Mesodermal cell (in vitro differentiated cells): ENCODE results near the gene ANKRD62.
"Not testable (repeated sequence)": the region's sequence is repeated elsewhere in the genome, so short reads cannot be mapped to it uniquely, and the experiment has no call there.

ENCODE experiments used
- H3K27ac ChIP-seq: 2 replicates; pipeline ENCODE4 v1.7.0; 2013; ENCODE audit warnings: mild to moderate bottlenecking, low read depth, low read length, moderate library complexity; ENCODE audit not compliant: severe bottlenecking
- H3K36me3 ChIP-seq: 2 replicates; pipeline ENCODE4 v1.7.1; 2013; ENCODE audit warnings: mild to moderate bottlenecking, low read length, moderate library complexity; ENCODE audit not compliant: control insufficient read depth, insufficient read depth
- H3K4me1 ChIP-seq: one replicate; pipeline ENCODE4 v1.7.1; 2013; ENCODE audit warnings: mild to moderate bottlenecking, low read length; ENCODE audit not compliant: insufficient read depth, control insufficient read depth, poor library complexity, severe bottlenecking
- H3K4me3 ChIP-seq: 2 replicates; pipeline ENCODE4 v1.7.0; 2013; ENCODE audit warnings: low read length, control low read depth, mild to moderate bottlenecking; ENCODE audit not compliant: insufficient read depth, poor library complexity, severe bottlenecking; ENCODE audit errors: extremely low read depth
- H3K9me3 ChIP-seq: 2 replicates; pipeline ENCODE4 v1.7.1; 2013; ENCODE audit warnings: mild to moderate bottlenecking, low read length, moderate library complexity; ENCODE audit not compliant: control insufficient read depth
- WGBS, 2 experiments: methylation state at CpG; one replicate each; pipeline ENCODE4 v1.1.5; 2013; ENCODE audit warnings: missing lambda C conversion rate in 2 of 2; ENCODE audit not compliant: insufficient coverage in 2 of 2; 5-methylcytosine and 5-hydroxymethylcytosine counted together

ANKRD62 gene

GRCh38 chr18:12140866-12141265, 47.2 kb downstream of the ANKRD62 start:
- WGBS, 2 experiments: 90% methylated on average over 5 of the region's 12 CpGs; no CpG with 5 or more reads in 1 of the 2 experiments
- not testable (repeated sequence) for H3K4me3 ChIP-seq, H3K27ac ChIP-seq, H3K4me1 ChIP-seq, H3K36me3 ChIP-seq, H3K9me3 ChIP-seq

DNA sequence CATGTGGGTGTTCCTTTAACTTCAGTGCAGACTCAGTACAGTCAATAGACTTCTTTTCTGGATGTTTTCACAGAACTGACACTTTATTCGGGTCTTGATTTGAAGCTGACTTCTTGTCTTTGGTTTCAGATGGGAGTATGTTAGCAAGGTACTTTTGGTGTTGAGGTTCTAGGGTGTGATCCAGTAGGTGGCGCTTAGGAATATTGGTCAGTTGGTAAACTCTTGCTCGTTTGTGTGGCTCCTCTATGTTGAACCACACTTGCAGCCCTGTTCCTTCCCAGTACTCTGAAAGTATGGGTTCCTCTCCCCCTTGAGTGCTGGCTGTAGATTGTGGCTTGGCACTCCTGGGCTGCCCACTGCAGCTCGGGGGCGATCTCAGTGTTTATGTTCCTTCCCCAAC, 48.1 kb downstream of the ANKRD62 start:
- not testable (repeated sequence) for H3K9me3 ChIP-seq, H3K36me3 ChIP-seq, H3K4me1 ChIP-seq, H3K4me3 ChIP-seq, H3K27ac ChIP-seq
- WGBS, 2 experiments: no CpG with 5 or more reads among the region's 5 CpGs

GRCh38 chr18:12149431-12149830, 55.8 kb downstream of the ANKRD62 start:
- H3K27ac ChIP-seq, H3K4me3 ChIP-seq, H3K9me3 ChIP-seq, H3K4me1 ChIP-seq, H3K36me3 ChIP-seq: not testable (repeated sequence)
- no CpG with 5 or more reads among the region's 5 CpGs for WGBS, 2 experiments

GRCh38 chr18:12154361-12154760, 60.7 kb downstream of the ANKRD62 start:
- Histone ChIP-seq H3K9me3 (no peaks in the 10 kb centered on the region), H3K4me1 (no peaks in the 10 kb centered on the region), H3K27ac (no peak overlapping the region), H3K36me3 (no peaks in the 10 kb centered on the region), H3K4me3 (no peak overlapping the region)
- 92 to 95% methylated on average over 1 to 3 of the region's 4 CpGs for WGBS, 2 experiments

- H3K4me1 ChIP-seq: no peaks in the 10 kb centered on the region
- no peak overlapping the region for H3K4me3 ChIP-seq
- H3K36me3 ChIP-seq: no peaks in the 10 kb centered on the region
- H3K27ac ChIP-seq: no peak overlapping the region
- no peaks in the 10 kb centered on the region for H3K9me3 ChIP-seq
- WGBS, 2 experiments: 80 to 94% methylated on average over 1 to 3 of the region's 3 CpGs
Observed at GRCh38 chr18:12155996-12156395, 62.4 kb downstream of the ANKRD62 start.

DNA sequence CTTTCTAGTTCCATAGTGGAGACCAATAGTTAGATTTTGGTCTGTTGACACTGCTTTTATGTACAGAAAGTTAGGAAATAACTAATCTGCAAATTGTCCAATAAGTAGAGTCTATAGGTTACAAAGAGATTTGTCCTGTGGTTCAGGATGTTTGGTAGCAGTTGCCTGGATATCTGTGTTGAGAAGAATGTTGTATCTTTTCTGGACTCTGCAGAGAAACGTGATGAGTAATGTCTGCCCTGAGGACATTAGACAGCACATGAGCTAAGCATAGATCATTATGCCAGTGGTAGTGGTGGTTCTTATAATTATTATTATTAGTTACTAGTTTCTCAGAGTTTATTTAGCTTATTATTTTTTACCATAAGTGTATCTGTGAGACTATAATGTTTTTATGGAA, 65.8 kb downstream of the ANKRD62 start:
- H3K36me3 ChIP-seq: no peaks in the 10 kb centered on the region
- WGBS, 2 experiments: 50% methylated on average over 1 of the region's 1 CpG; no CpG with 5 or more reads in 1 of the 2 experiments
- H3K9me3 ChIP-seq: no peaks in the 10 kb centered on the region
- no peak overlapping the region for H3K27ac ChIP-seq
- H3K4me3 ChIP-seq: no peak overlapping the region
- no peaks in the 10 kb centered on the region for H3K4me1 ChIP-seq

DNA sequence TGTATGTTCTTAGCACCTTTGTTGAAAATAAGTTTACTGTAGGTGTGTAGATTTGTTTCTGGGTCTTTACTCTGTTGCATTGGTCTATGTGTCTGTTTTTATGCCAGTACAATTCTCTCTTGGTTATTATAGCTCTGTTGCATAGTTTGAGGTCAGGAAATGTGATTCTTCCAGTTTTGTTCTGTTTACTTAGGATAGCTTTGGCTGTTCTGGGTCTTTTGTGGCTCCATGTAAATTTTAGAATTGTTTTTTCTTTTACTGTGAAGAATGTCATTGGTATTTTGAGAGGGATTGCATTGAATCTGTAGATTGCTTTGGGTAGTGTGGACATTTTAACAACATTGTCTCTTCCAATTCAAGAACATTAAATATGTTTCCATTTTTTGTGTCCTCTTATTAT, 69.1 kb downstream of the ANKRD62 start:
- Histone ChIP-seq H3K4me3 (no peak overlapping the region), H3K27ac (no peak overlapping the region), H3K36me3 (no peaks in the 10 kb centered on the region), H3K9me3 (no peaks in the 10 kb centered on the region), H3K4me1 (no peaks in the 10 kb centered on the region)

DNA sequence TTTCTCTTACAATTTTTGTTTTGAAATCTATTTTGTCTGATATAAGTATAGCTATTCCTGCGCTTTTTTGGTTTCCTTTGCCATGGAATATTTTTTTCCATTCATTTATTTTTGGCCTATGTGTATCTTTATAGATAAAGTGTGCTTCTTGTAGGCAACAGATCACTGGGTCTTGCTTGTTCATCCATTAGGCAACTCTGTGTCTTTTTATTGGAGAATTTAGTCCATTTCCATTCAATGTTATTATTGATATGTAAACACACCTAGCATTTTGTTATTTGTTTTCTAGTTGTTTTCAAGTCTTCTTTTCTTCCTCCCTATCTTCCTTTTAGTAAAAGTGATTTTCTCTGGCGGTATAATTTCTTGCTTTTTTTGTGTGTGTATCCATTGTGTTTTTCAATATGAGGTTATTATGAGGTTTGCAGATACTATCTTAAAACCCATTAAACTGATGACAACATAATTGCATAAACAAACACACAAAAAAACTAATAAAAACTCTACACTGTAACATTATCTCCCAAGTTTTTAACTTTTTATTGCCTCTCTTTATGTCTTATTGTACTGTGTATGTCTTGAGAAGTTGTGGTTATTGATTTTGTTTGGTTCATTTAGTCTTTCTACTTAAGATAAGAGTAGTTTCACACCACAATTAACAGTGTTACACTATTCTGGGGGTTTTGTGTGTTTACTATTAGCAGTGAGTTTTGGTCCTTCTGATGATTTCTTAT, 71.6 kb downstream of the ANKRD62 start:
- no peaks in the 10 kb centered on the region for H3K4me1 ChIP-seq
- no peaks in the 10 kb centered on the region for H3K9me3 ChIP-seq
- H3K36me3 ChIP-seq: no peaks in the 10 kb centered on the region
- no peak overlapping the region for H3K27ac ChIP-seq
- H3K4me3 ChIP-seq: no peak overlapping the region
- WGBS, 2 experiments: 80% methylated on average over 1 of the region's 2 CpGs; no CpG with 5 or more reads in 1 of the 2 experiments
